H9 (cell line): Measurements from ENCODE around the gene MAPK13. TPM values are rescaled to one million over a fixed set of nuclear protein-coding genes. Genes with fewer than 3 reads are reported as not detected.
A peak's percentile ranks its signal among the peaks of the same experiment; 100 is the strongest.

ENCODE experiments used
- DNase-seq: peaks from one replicate; pipeline ENCODE4 v3.0.0-alpha.2; 2017
- H2AFZ ChIP-seq: one replicate; pipeline ENCODE4 v1.6.1; 2013; ENCODE audit warnings: mild to moderate bottlenecking, low read length, control low read depth, moderate library complexity
- H2AK5ac ChIP-seq: 2 replicates; pipeline ENCODE4 v1.6.1; 2013; ENCODE audit warnings: low read length, control low read depth, mixed read lengths; ENCODE audit not compliant: insufficient read length
- H2BK120ac ChIP-seq: one replicate; pipeline ENCODE4 v1.6.1; 2013; ENCODE audit warnings: low read depth, mild to moderate bottlenecking, low read length, control low read depth, inconsistent platforms; ENCODE audit not compliant: poor library complexity, severe bottlenecking
- H2BK12ac ChIP-seq: 2 replicates; pipeline ENCODE4 v1.6.1; 2013; ENCODE audit warnings: low read length, control low read depth, mixed read lengths, low read depth; ENCODE audit not compliant: insufficient read length
- H2BK15ac ChIP-seq: 2 replicates; pipeline ENCODE4 v1.6.1; 2013; ENCODE audit warnings: low read depth, low read length, control low read depth
- H2BK20ac ChIP-seq: one replicate; pipeline ENCODE4 v1.6.1; 2013; ENCODE audit warnings: low read depth, mild to moderate bottlenecking, low read length, control low read depth, inconsistent platforms; ENCODE audit not compliant: poor library complexity, severe bottlenecking
- H2BK5ac ChIP-seq: 2 replicates; pipeline ENCODE4 v1.6.1; 2013; ENCODE audit warnings: low read length, control low read depth, mixed read lengths; ENCODE audit not compliant: insufficient read length
- H3K14ac ChIP-seq: 2 replicates; pipeline ENCODE4 v1.6.1; 2013; ENCODE audit warnings: low read length, control low read depth; ENCODE audit not compliant: insufficient read depth
- H3K18ac ChIP-seq: 2 replicates; pipeline ENCODE4 v1.6.1; 2013; ENCODE audit warnings: low read depth, mild to moderate bottlenecking, mixed read lengths, low read length, control low read depth; ENCODE audit not compliant: insufficient read length
- H3K23ac ChIP-seq: 2 replicates; pipeline ENCODE4 v1.6.1; 2013; ENCODE audit warnings: low read length, control low read depth, mixed read lengths, low read depth; ENCODE audit not compliant: insufficient read length
- H3K23me2 ChIP-seq: 2 replicates; pipeline ENCODE4 v1.6.1; 2013; ENCODE audit warnings: low read depth, mild to moderate bottlenecking, mixed read lengths, low read length, control low read depth; ENCODE audit not compliant: insufficient read length, poor library complexity, severe bottlenecking
- H3K27ac ChIP-seq: 2 replicates; pipeline ENCODE4 v1.5.1; 2013; ENCODE audit warnings: low read length, control low read depth, mixed read lengths, low read depth; ENCODE audit not compliant: insufficient read length
- H3K27me3 ChIP-seq: 2 replicates; pipeline ENCODE4 v1.6.1; 2013; ENCODE audit warnings: low read length, control low read depth, inconsistent platforms; ENCODE audit not compliant: insufficient read depth
- H3K4ac ChIP-seq: 2 replicates; pipeline ENCODE4 v1.6.1; 2013; ENCODE audit warnings: low read depth, mild to moderate bottlenecking, control low read depth, inconsistent platforms, low read length, moderate library complexity
- H3K4me1 ChIP-seq: 2 replicates; pipeline ENCODE4 v1.6.1; 2013; ENCODE audit warnings: low read length, control low read depth, inconsistent platforms; ENCODE audit not compliant: insufficient read depth
- H3K4me2 ChIP-seq: 2 replicates; pipeline ENCODE4 v1.6.1; 2013; ENCODE audit warnings: low read length, control low read depth, mixed read lengths; ENCODE audit not compliant: insufficient read length, insufficient read depth
- H3K56ac ChIP-seq: 2 replicates; pipeline ENCODE4 v1.6.1; 2013; ENCODE audit warnings: low read depth, mild to moderate bottlenecking, mixed read lengths, low read length, control low read depth; ENCODE audit not compliant: insufficient read length
- H3K79me1 ChIP-seq: 2 replicates; pipeline ENCODE4 v1.6.1; 2013; ENCODE audit warnings: low read depth, mild to moderate bottlenecking, moderate library complexity, low read length, control low read depth, inconsistent platforms; ENCODE audit not compliant: insufficient read depth, poor library complexity, severe bottlenecking
- H3K79me2 ChIP-seq: 2 replicates; pipeline ENCODE4 v1.6.1; 2013; ENCODE audit warnings: low read length, control low read depth, inconsistent platforms; ENCODE audit not compliant: insufficient read depth
- H3K9ac ChIP-seq: 2 replicates; pipeline ENCODE4 v1.6.1; 2013; ENCODE audit warnings: low read length, control low read depth, mixed read lengths; ENCODE audit not compliant: insufficient read length; ENCODE audit errors: extremely low read depth
- H3K9me3 ChIP-seq: one replicate; pipeline ENCODE4 v1.6.1; 2013; ENCODE audit warnings: low read depth, low read length, inconsistent platforms; ENCODE audit not compliant: control insufficient read depth
- H3T11ph ChIP-seq: one replicate; pipeline ENCODE4 v1.6.1; 2013; ENCODE audit warnings: mild to moderate bottlenecking, low read length, control low read depth, inconsistent platforms
- H4K20me1 ChIP-seq: one replicate; pipeline ENCODE4 v1.6.1; 2013; ENCODE audit not compliant: control insufficient read depth, insufficient read length, insufficient read depth
- H4K5ac ChIP-seq: 2 replicates; pipeline ENCODE4 v1.6.1; 2013; ENCODE audit warnings: low read depth, mild to moderate bottlenecking, mixed read lengths, low read length, control low read depth; ENCODE audit not compliant: insufficient read length
- H4K8ac ChIP-seq: replicated peaks from 2 replicates; pipeline ENCODE4 v1.6.1; 2013; ENCODE audit warnings: low read length, control low read depth, mixed read lengths, low read depth; ENCODE audit not compliant: insufficient read length
- H4K91ac ChIP-seq: 2 replicates; pipeline ENCODE4 v1.6.1; 2013; ENCODE audit warnings: low read depth, mild to moderate bottlenecking, moderate library complexity, mixed read lengths, low read length, control low read depth; ENCODE audit not compliant: insufficient read length
- H3K27ac Mint-ChIP-seq, 3 experiments: 2 replicates in 2 of 3; 3 replicates in 1 of 3; pipeline ENCODE4 v1.8.0; 2020 to 2021; ENCODE audit warnings: mixed read lengths in 3 of 3, mild to moderate bottlenecking in 1 of 3, moderate library complexity in 1 of 3
- H3K27me3 Mint-ChIP-seq: 2 replicates; pipeline ENCODE4 v1.8.0; 2021; ENCODE audit warnings: low read depth, mild to moderate bottlenecking, moderate library complexity, mixed read lengths
- H3K36me3 Mint-ChIP-seq, 3 experiments: 2 replicates in 2 of 3; 3 replicates in 1 of 3; pipeline ENCODE4 v1.8.0; 2020 to 2021; ENCODE audit warnings: low read depth in 3 of 3, mixed read lengths in 3 of 3; ENCODE audit not compliant: insufficient read depth in 1 of 3
- H3K4me1 Mint-ChIP-seq, 2 experiments: 2 replicates each; pipeline ENCODE4 v1.8.0; 2020; ENCODE audit warnings: mixed read lengths in 2 of 2
- H3K4me3 Mint-ChIP-seq, 2 experiments: 2 replicates in 1 of 2; 3 replicates in 1 of 2; pipeline ENCODE4 v1.8.0; 2020 to 2021; ENCODE audit warnings: mild to moderate bottlenecking in 2 of 2, mixed read lengths in 2 of 2, moderate library complexity in 1 of 2
- H3K9me3 Mint-ChIP-seq, 2 experiments: 2 replicates in 1 of 2; 3 replicates in 1 of 2; pipeline ENCODE4 v1.8.0; 2020; ENCODE audit warnings: mild to moderate bottlenecking in 2 of 2, mixed read lengths in 2 of 2, moderate library complexity in 1 of 2
- CTCF ChIP-seq: fragments of 200-600 bp; sonication (generic); conservative IDR thresholded peaks from 3 replicates; pipeline ENCODE4 v1.8.0; 2021; ENCODE audit warnings: antibody characterized with exemption, mild to moderate bottlenecking
- WGBS: extraction: QIAGEN DNeasy Blood & Tissue Kit; methylation state at CpG from one replicate; pipeline ENCODE4 v1.1.7; 2013; ENCODE audit warnings: missing lambda C conversion rate, low lambda C conversion rate, mixed read lengths; ENCODE audit not compliant: insufficient read length; ENCODE audit errors: extremely low coverage; 5-methylcytosine and 5-hydroxymethylcytosine counted together
- total RNA-seq: library from RNA; stranded (reverse); gene quantifications from 2 replicates; pipeline ENCODE4 v1.2.1, GENCODE V29; 2021

The MAPK13 gene
- total RNA-seq, 1 experiment from 2014 or later, result 18.9 TPM

GRCh38 chr6:36139431-36139830 lies 9.1 kb downstream of the MAPK13 start:
- no peak overlapping the region for H3K9ac ChIP-seq
- H3K18ac ChIP-seq, result no peak overlapping the region
- no peak overlapping the region for H2BK120ac ChIP-seq
- H3K79me1 ChIP-seq, result no peaks in the 10 kb centered on the region
- no peaks in the 10 kb centered on the region for H3K27me3 Mint-ChIP-seq
- no peak overlapping the region for H3K27ac Mint-ChIP-seq
- H3K4me2 ChIP-seq, result no peak overlapping the region
- H2BK20ac ChIP-seq, result no peak overlapping the region
- H2BK15ac ChIP-seq, result no peak overlapping the region
- H3K4ac ChIP-seq, result no peak overlapping the region
- H3K56ac ChIP-seq, result no peak overlapping the region
- H2AFZ ChIP-seq, result no peak overlapping the region
- no peaks in the 10 kb centered on the region for H3K79me2 ChIP-seq
- no peak overlapping the region for H3K27ac ChIP-seq
- WGBS, result no CpG with 5 or more reads among the region's 7 CpGs
- peak; percentile 76 for TF ChIP-seq CTCF
- no peak overlapping the region for H3K4me3 Mint-ChIP-seq
- no peaks in the 10 kb centered on the region for H3K4me1 ChIP-seq
- H4K20me1 ChIP-seq, result no peaks in the 10 kb centered on the region
- no peak overlapping the region for H3K14ac ChIP-seq
- no peaks in the 10 kb centered on the region for H3K27me3 ChIP-seq
- no peaks in the 10 kb centered on the region for H3K9me3 Mint-ChIP-seq
- no peak overlapping the region for H4K8ac ChIP-seq
- H2BK5ac ChIP-seq, result no peak overlapping the region
- H4K5ac ChIP-seq, result no peak overlapping the region
- H2BK12ac ChIP-seq, result no peak overlapping the region
- no peak overlapping the region for H2AK5ac ChIP-seq
- peaks cover 20 to 26% of the 10 kb centered on the region in 2 experiments for H3K4me1 Mint-ChIP-seq
- H3K36me3 Mint-ChIP-seq, result peaks cover 0 to 21% (median 3%) of the 10 kb centered on the region in 3 experiments; a peak in 4 of 7 replicates
- no peaks in the 10 kb centered on the region for H3K9me3 ChIP-seq
- DNase-seq, result peak; percentile 72
- no peak overlapping the region for H4K91ac ChIP-seq
- H3K23ac ChIP-seq, result no peak overlapping the region
- no peak overlapping the region for H3T11ph ChIP-seq
- H3K23me2 ChIP-seq, result no peaks in the 10 kb centered on the region
